Measurements from ENCODE around the gene BMPR1A.

DNA sequence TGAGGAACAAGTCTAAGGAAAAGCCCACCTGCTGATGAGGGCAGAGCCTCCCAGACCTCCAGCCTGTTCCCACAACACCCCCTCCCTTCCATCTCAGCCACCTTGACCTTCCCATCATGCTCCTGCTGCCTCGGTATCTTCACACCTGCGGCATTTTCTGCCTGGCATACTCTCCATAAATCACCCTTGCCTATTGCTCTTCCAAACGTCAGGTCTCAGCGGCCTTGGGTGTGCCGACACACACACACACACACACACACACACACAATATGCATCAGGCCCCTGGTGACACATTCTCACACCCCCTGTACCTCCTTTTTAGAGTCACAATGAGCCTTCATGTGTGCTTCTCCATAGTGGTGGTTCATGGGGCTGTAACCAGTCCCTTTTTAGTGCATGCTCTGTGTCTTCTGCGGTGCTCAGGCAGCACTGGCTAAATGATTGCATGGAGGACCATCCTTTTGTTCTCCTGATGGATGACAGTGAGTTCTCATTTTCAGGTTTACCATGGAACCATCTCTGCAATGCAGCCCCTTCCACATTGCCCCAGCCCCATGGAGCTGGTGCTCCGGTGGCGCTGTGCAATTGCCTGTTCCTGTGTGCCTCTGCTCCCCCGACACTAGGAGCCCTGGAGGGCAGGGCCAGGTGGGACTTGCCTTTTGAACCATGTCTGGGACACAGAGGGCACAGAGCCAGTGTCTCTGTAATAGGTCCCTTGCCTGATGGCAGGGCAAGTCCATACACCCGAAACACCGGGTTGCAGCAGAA, 216.4 kb downstream of the BMPR1A start:
- TF ChIP-seq, protein P1, sequence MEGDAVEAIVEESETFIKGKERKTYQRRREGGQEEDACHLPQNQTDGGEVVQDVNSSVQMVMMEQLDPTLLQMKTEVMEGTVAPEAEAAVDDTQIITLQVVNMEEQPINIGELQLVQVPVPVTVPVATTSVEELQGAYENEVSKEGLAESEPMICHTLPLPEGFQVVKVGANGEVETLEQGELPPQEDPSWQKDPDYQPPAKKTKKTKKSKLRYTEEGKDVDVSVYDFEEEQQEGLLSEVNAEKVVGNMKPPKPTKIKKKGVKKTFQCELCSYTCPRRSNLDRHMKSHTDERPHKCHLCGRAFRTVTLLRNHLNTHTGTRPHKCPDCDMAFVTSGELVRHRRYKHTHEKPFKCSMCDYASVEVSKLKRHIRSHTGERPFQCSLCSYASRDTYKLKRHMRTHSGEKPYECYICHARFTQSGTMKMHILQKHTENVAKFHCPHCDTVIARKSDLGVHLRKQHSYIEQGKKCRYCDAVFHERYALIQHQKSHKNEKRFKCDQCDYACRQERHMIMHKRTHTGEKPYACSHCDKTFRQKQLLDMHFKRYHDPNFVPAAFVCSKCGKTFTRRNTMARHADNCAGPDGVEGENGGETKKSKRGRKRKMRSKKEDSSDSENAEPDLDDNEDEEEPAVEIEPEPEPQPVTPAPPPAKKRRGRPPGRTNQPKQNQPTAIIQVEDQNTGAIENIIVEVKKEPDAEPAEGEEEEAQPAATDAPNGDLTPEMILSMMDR (conservative IDR thresholded peaks at IDR 0.05; ENCODE audit: low read length) = no peak
- TF ChIP-seq EZH2phosphoT487 (IDR thresholded peaks at IDR 0.05; ENCODE audit: borderline replicate concordance, low read depth, low read length) = no peak

Measured in OCI-LY7 (cell line).